Measurements from ENCODE around the gene CCDC24.

GRCh38 chr1:44010935-44011471 lies 19.6 kb downstream of the CCDC24 start:
- no peak for TF ChIP-seq CTCF (conservative IDR thresholded peaks at IDR 0.05)
- no peak for TF ChIP-seq ZFX (IDR thresholded peaks at IDR 0.05)
